Measurements from ENCODE around the gene CCDC187.

GRCh38 chr9:136218271-136218670, 85.6 kb downstream of the CCDC187 start:
- TF ChIP-seq CTCF (IDR thresholded peaks at IDR 0.05) (no peak), EZH2phosphoT487 (IDR thresholded peaks at IDR 0.05) (no peak)
